NCI-H446 (cell line): Measurements from ENCODE around the gene OR5H14.
A peak's percentile ranks its signal among the peaks of the same experiment; 100 is the strongest.
"Not testable (repeated sequence)": the region's sequence is repeated elsewhere in the genome, so short reads cannot be mapped to it uniquely, and the experiment has no call there.

ENCODE experiments used
- DNase-seq, 2 experiments: peaks; one replicate each; lab custom pipeline; 2025; lab: John Stamatoyannopoulos, UW

Gene OR5H14

DNA sequence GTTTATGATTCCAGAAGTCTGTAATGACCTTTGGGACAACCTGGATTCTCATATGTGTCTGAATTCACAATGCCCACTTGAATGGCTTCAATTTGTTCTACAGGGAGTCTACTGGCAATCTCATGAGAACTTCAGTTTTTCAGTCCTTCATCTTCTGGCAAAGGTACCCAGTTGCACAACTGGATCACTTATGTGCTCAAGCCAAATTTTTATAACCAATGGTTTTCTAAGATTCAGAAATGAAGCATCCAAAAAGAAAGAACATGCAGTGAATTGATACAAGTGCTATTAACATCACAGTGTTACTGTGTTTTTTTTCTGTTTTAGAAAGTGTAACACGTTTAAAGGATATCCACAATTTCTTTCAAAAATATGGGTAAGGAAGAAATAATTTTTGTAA, at the start of gene OR5H14:
OR5H14 (plus strand) TSS at position 301 of the 400 bp plus-strand sequence. CDS start 1,907 bp downstream, outside the sequence.
- no peak for DNase-seq

GRCh38 chr3:98099848-98100247, 47.4 kb upstream of the OR5H14 start:
- no peak for DNase-seq

DNA sequence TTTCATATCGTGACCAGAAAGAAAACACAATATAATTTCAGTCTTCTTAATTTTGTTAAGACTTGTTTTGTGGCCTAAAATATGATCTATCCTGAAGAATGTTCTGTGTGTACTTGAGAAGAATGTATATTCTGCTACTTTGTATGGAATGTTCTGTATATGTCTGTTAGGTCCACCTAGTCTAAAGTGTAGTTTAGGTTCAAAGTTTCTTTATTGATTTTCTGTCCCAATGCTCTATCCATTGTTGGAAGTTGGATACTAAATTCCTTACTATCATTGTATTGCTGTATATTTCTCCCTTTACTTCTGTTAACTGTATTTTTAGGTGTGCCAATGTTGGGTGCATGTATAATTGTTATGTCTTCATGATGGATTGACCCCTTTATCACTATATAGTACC, 39.1 kb upstream of the OR5H14 start:
- DNase-seq: no peak

DNA sequence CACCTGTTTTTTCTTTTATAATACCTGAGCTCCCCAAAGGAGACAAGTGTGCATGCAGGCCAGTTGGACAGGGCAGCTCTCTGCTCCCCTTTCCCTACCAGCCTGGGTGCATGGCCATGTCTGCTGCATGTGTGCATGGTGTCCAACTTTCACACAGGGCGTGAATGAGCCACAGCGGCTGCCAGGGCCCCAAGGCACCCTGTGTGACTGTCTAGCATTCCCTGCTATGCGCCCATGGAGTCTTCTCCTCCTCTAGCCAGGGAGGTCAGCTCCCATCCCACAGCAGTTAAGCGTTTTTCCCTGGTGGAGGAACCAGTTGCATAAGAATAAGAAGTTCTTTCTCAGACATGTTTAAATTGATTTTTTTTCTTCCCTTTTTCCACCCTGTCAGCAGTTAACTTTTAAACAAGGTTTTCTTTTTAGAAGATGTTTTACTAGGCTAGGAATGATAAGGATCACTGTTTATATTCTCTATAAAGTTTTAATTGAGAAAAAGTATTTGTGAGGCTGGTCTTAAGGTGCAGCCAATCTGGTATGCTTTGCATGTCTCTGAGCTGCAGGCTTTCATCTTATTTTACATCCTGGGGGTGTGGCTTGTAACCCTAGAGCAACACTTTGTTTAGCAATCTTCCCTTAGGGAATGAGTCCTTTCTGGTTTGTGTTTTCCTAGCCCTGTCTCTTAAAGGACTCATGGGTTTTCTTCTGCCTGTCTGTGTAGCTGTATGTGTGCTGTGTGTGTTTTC, 37.3 kb upstream of the OR5H14 start:
- no peak for DNase-seq

DNA sequence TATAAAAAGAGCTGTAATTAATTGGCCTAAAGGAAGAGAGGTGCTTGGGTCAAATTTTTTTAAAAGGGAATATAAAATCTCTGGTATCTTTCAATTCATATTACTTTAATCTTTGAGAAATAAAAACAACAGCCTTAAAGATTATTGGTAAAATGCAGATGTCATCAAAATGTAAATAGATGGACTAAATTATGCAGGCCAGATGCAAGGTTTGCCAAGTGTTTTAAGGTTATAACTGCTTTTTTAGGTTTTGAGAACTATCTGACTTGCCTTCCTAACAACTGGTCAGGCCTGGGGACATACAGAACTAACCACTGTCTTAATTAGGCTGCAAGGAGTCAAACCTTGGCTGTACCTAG, 36.8 kb upstream of the OR5H14 start:
- no peak for DNase-seq

DNA sequence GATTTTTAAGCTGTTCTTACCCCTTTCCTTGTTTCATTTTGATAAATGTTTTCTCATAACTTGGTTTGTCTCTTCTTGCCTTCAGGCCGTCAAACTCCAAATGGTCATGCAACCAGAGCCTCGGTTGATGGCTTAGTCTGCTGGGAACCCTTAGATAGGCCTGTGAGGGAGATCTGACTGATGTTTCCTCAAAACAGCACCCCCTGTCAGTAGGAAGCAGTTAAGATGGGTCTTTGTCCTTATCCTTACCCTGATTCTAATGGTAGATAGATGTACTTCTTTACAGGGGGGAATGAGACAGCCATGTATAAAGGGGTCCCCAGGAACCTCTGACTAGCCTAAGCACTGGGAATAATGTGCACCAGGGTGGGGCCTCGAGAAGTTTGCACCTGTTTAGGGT, 33.0 kb upstream of the OR5H14 start:
- no peak for DNase-seq

DNA sequence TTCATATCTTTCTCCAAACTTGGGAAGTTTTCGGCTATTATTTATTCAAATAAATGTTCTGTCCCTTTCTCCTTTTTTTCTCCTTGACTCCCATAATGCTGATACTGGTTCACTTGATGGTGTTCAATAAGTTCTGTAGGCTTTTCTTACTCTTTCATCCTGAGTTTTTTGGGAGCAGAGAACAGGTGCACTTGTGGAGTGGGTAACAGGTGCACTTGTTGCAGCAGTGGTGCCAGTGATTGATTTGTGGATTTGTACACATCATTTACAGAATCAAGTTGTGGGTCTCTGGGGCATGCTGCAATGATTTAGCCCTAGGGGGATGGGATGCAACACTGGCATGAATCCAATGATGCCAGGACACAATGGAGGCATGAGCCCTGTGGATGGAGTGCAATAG, 31.6 kb upstream of the OR5H14 start:
- DNase-seq: no peak

DNA sequence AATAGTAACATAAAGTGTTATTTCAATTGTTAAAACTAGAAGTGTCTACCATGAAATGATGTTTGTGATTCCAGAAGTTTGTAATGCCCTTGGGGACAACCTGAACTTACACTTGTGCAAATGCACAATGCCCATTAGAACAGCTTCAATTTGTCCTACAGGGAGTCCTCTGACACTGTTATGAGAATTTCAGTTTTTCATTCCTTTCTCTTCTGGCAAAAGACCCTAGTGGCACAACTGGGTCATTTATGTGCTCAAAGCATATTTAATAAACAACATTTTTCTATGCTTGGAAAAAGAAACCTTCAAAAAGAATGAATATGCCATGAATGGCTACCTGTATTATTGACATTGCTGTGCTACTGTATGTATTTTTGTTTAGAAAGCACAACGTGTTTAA, 16.9 kb upstream of the OR5H14 start, which contains the start of gene OR5H1:
OR5H1 (plus strand) TSS at position 301 of the 400 bp plus-strand sequence. CDS start 1,977 bp downstream, outside the sequence.
- DNase-seq: no peak

- no peak for DNase-seq
These were observed 10.6 kb upstream of the OR5H14 start for GRCh38 chr3:98136631-98137030.

- DNase-seq: not testable (repeated sequence)
These were observed 9.3 kb upstream of the OR5H14 start for GRCh38 chr3:98137826-98138557.

DNA sequence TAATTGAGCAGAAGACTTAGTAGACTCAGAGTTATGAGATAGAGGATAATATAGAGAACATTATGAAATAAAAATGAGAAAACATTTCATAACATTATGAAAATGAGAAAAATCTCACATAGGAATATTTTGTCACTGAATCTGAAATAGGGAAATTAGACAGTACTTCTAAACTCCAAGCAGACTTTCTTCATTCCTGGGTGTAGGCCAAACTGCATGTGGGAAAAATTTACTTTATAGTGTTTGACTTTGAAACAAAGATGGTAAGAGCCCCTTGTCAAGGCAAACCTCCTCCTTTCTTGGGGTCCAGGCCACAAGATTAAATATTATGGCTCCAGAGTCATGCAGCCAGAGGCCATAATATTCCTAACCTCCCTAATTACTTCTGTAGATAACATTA, 6.7 kb upstream of the OR5H14 start:
- DNase-seq: no peak

- DNase-seq: no peak
These were observed 1.5 kb downstream of the OR5H14 start for GRCh38 chr3:98148751-98149150.

DNA sequence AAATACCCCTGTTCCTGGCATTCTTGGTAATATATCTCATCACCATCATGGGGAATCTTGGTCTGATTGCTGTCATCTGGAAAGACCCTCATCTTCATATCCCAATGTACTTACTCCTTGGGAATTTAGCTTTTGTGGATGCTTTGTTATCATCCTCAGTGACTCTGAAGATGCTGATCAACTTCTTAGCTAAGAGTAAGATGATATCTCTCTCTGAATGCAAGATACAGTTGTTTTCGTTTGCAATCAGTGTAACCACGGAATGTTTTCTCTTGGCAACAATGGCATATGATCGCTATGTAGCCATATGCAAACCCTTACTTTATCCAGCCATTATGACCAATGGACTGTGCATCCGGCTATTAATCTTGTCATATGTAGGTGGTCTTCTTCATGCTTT, 2.2 kb downstream of the OR5H14 start:
- DNase-seq: not testable (repeated sequence)

GRCh38 chr3:98151241-98151640, 4.0 kb downstream of the OR5H14 start:
- DNase-seq: no peak

- no peak for DNase-seq
These were observed 19.1 kb downstream of the OR5H14 start, which contains the start of gene OR5H15 for GRCh38 chr3:98166396-98166795. OR5H15 (plus strand) TSS chr3:98166696; CDS start chr3:98168700, 2,004 bp downstream.

DNA sequence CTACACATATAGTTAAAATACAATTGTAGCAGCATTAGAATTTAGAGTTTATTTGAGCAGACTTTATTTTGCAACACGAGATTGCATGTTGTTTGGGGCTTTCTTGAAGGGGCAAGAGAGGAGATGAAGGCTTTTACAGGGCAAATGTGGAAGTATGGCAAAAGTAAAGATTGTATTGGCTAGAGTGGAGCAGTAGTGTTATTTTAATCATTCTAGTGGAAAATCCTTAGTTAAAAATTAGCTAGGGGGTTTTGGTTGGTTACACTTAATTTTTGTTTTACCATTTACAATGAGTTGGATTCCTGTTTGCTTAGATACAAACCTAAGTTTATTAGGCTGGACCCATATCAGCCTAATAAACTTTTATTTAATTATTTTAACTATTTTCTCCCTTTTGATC, 23.8 kb downstream of the OR5H14 start:
- DNase-seq: no peak

DNA sequence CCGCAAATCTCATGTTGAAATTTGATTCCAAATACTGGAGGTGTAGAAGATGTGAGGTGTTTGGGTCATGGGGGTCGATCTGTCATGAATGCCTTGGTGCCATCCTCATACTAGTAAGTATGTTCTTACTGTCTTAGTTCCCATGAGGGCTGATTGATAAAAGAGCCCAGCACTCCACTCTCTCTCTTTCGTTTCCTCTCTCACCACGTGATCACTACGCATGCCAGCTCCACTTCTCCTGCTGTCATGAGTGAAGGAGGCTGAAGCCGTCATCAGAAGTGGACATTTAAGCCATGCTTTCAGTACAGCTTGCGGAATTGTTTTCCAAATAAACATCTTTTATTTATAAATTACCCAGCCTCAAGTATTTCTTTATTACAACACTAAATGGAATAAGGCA, 25.3 kb downstream of the OR5H14 start:
- DNase-seq: peak in 1 of 2 experiments; percentile 24

DNA sequence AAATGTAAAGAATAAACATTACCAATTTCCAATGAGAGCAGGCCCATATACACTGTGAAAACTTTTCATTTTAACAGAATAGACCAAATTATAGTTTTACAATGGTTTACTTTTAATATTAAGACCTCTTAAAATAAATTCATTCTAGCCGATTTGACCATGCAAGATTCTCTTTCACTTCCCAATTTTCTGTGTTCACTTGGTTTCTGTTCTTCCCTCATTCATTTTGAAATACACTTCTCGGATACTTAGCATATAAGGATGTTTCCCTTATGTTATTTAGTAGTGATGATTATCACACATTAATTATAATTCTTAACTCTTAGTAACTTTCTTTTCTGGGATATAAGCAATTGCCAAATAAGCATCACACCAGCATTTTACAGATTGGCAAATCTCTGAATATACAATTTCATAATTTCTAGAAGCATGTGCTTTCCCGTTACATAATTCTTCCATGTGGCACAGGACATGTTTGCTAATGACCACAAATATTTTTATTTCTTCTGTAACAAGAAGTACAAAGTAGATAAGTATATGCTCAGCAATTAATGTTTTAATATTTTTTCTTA, 33.1 kb downstream of the OR5H14 start:
- DNase-seq: no peak

GRCh38 chr3:98182196-98182595, 34.9 kb downstream of the OR5H14 start:
- no peak for DNase-seq

DNA sequence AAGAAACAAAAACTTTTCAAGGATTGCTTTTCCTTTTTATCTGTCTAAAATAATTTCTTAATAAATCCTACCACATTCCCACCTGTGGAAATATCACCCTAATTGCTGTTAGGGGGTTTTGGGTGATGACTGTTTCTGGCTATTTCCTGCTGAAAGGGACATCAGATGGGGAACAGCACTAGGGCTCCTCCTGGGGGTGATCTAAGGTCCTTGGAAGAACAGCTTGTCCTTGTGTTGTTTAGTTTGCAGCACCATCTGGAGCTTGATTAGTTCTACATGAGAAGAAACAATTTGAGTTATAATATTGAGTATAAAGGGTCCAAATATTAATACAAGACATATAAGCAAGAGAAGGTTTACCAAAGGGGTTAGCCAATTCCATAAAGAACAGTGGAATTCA, 37.9 kb downstream of the OR5H14 start:
- DNase-seq: no peak

DNA sequence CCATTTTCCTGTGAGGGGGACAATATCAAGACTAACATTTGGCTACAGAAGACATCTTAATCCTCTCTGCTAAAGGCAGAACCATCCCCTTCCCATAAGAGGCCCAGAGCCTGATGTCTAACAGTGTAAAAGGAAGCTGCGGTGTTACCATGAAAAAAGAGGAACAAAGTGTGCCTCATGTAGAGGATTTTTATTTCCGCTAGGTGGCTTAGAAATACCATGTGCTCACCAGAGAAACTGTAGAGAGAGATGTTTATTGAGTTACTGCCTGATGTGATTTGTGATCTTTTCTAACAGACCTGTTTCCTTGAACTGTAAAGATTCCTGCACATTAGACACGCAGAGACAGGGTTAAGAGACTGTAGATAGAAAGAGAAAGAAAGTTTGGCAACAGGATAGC, 41.3 kb downstream of the OR5H14 start:
- DNase-seq: peak in 1 of 2 experiments; percentile 22

DNA sequence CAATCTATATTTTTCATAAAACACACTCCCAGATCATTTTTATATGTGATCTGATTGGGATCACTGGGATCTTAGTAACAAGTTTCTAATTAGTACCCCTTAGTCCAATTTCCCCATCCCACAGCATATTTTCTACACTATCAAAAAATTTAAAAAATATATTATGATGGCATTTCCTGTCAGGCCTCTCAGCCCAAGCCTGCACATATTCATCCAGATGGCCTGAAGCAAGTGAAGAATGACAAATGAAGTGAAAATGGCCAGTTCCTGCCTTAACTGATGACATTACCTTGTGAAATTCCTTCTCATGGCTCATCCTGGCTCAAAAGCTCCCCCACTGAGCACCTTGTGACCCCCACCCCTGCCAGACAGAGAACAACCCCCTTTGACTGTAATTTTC, 43.6 kb downstream of the OR5H14 start:
- not testable (repeated sequence) for DNase-seq

DNA sequence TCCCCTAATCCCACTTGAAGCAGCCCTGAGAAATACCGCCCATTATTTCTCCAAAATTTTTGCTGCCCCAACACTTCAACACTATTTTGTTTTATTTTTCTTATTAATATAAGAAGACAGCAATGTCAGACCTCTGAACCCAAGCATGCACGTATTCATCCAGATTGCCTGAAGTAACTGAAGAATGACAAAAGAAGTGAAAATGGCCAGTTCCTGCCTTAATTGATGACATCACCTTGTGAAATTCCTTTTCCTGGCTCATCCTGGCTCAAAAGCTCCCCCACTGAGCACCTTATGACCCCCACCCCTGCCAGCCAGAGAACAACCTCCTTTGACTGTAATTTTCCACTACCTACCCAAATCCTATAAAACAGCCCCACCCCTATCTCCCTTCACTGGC, 49.0 kb downstream of the OR5H14 start:
- not testable (repeated sequence) for DNase-seq
